Peyer's patch (tissue), 4 donors: Measurements from ENCODE around the gene S100A6.

ENCODE experiments used
- POLR2A ChIP-seq, 2 donors: fragments of 450-650 bp; IDR thresholded peaks; one replicate each; pipeline ENCODE4 v1.5.1; 2017; ENCODE audit warnings: antibody characterized with exemption in 2 of 2, mild to moderate bottlenecking in 2 of 2, moderate library complexity in 2 of 2
- TF ChIP-seq, protein P1 (sequence below), 6 experiments: fragments of 450-650 bp in 4 of 6; fragments of 200-600 bp in 2 of 6; sonication (generic) in 1 of 6; IDR thresholded peaks; one replicate each; pipeline ENCODE4 v1.5.1; 2017 to 2019; ENCODE audit warnings: antibody characterized with exemption in 6 of 6, mild to moderate bottlenecking in 3 of 6, moderate library complexity in 1 of 6

DNA sequence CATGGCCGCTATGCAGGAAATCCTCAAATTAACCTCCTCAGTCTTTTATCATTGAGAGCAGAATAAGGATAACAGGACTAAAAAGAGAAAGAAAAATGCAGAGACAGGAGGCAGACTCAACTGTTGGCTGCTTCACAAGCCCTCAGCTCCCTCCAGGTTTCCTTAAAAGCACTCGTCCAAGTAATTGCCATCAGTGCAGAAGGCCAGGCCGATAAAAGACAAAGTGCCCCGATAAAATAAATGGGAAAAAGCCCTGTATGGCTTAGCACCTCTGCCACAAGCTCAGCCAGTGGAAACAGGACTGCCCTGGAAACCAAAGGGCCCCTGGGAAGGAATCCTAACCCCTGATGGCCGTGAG lies 8.1 kb downstream of the S100A6 start:
- TF ChIP-seq, protein P1, sequence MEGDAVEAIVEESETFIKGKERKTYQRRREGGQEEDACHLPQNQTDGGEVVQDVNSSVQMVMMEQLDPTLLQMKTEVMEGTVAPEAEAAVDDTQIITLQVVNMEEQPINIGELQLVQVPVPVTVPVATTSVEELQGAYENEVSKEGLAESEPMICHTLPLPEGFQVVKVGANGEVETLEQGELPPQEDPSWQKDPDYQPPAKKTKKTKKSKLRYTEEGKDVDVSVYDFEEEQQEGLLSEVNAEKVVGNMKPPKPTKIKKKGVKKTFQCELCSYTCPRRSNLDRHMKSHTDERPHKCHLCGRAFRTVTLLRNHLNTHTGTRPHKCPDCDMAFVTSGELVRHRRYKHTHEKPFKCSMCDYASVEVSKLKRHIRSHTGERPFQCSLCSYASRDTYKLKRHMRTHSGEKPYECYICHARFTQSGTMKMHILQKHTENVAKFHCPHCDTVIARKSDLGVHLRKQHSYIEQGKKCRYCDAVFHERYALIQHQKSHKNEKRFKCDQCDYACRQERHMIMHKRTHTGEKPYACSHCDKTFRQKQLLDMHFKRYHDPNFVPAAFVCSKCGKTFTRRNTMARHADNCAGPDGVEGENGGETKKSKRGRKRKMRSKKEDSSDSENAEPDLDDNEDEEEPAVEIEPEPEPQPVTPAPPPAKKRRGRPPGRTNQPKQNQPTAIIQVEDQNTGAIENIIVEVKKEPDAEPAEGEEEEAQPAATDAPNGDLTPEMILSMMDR (IDR thresholded peaks at IDR 0.05), result no peak
- no peak for TF ChIP-seq POLR2A (IDR thresholded peaks at IDR 0.05)
